GM12892 (cell line): ENCODE measurements around the gene NCAPD2.
"Not testable (repeated sequence)": the region's sequence is repeated elsewhere in the genome, so short reads cannot be mapped to it uniquely, and the experiment has no call there.

Experiments used
- DNase-seq: peaks from one replicate; pipeline ENCODE4 v3.0.0; 2011; ENCODE audit not compliant: insufficient read length
- FAIRE-seq: peaks from 2 replicates; lab custom pipeline; 2011; peaks lifted over from hg19 to GRCh38; lab: Jason Lieb, UNC
- POLR2A ChIP-seq: IDR thresholded peaks from 2 replicates; pipeline ENCODE4 v1.6.1; 2011; ENCODE audit warnings: low read depth, low read length, control low read depth
- POLR2AphosphoS5 ChIP-seq: IDR thresholded peaks from 2 replicates; pipeline ENCODE4 v1.6.1; 2011; ENCODE audit warnings: low read depth, low read length, control low read depth
- TAF1 ChIP-seq: IDR thresholded peaks from 2 replicates; pipeline ENCODE4 v1.6.1; 2011; ENCODE audit warnings: low read depth, mild to moderate bottlenecking, control low read depth, low read length, borderline replicate concordance

NCAPD2 gene

GRCh38 chr12:6532927-6533652 lies 39.2 kb downstream of the NCAPD2 start:
- TF ChIP-seq POLR2A (no peak; the same call in 1 of the 2 replicates), TAF1 (no peak), POLR2AphosphoS5 (no peak; the same call in 1 of the 2 replicates)
- FAIRE-seq (peak; percentile 82), DNase-seq (no peak)

GRCh38 chr12:6533653-6533922 lies 39.7 kb downstream of the NCAPD2 start:
- no peak for DNase-seq
- FAIRE-seq: no peak
- no peak for TF ChIP-seq TAF1
- TF ChIP-seq POLR2AphosphoS5: no peak
- no peak for TF ChIP-seq POLR2A

GRCh38 chr12:6533923-6534694 lies 40.2 kb downstream of the NCAPD2 start, which contains the start of gene GAPDH:
Gene GAPDH (plus strand): TSS chr12:6534517. CDS start chr12:6534833, 316 bp downstream.
- peak; percentile 81 for FAIRE-seq

GRCh38 chr12:6534695-6534944 lies 40.7 kb downstream of the NCAPD2 start:
- FAIRE-seq: no peak
- no peak for DNase-seq
- TF ChIP-seq POLR2A (no peak), POLR2AphosphoS5 (no peak; the same call in 1 of the 2 replicates), TAF1 (no peak)

More at GRCh38 chr12:6533923-6534694, 40.2 kb downstream of the NCAPD2 start, which contains the start of gene GAPDH:
- TF ChIP-seq POLR2A: peak; percentile 98
- TF ChIP-seq POLR2AphosphoS5: peak; percentile 97
- TF ChIP-seq TAF1: peak; percentile 91
- peak; percentile 92 for DNase-seq

GRCh38 chr12:6534945-6535696 lies 41.2 kb downstream of the NCAPD2 start:
- FAIRE-seq (peak; percentile 50), DNase-seq (peak; percentile 54)
- TF ChIP-seq POLR2A: peak; percentile 68
- TF ChIP-seq POLR2AphosphoS5: no peak; the same call in 1 of the 2 replicates
- TF ChIP-seq TAF1: 0 out of 2 replicates have a peak, but pooled peaks have one; percentile 37

GRCh38 chr12:6535697-6535946 lies 41.7 kb downstream of the NCAPD2 start:
- TF ChIP-seq TAF1 (no peak), POLR2A (no peak), POLR2AphosphoS5 (no peak)
- no peak for DNase-seq
- no peak for FAIRE-seq

- DNase-seq (no peak), FAIRE-seq (no peak)
- 0 out of 2 replicates have a peak, but pooled peaks have one; percentile 4 for TF ChIP-seq POLR2A
- TF ChIP-seq POLR2AphosphoS5: peak; percentile 63
- TF ChIP-seq TAF1: no peak
Measured at GRCh38 chr12:6535960-6536847, 42.3 kb downstream of the NCAPD2 start.

- FAIRE-seq (no peak), DNase-seq (no peak)
- TF ChIP-seq POLR2A (no peak), TAF1 (no peak), POLR2AphosphoS5 (peak; percentile 10; the same call in 1 of the 2 replicates)
Measured at GRCh38 chr12:6536894-6537579, 43.1 kb downstream of the NCAPD2 start.

GRCh38 chr12:6537580-6538419 lies 43.9 kb downstream of the NCAPD2 start:
- not testable (repeated sequence) for DNase-seq
- FAIRE-seq: peak; percentile 74
